AG04450 (cell line): ENCODE data around the gene DAPP1. TPM values are rescaled to one million over a fixed set of nuclear protein-coding genes. Genes with fewer than 3 reads are reported as not detected.

ENCODE experiments used
- CTCF ChIA-PET: fragments of 300-600, 350-600 bp; formaldehyde crosslinking; extraction: SDS; loops from one replicate; lab custom pipeline; 2022; ENCODE audit warnings: antibody characterized with exemption, inconsistent platforms; lab: Charles Lee
- POLR2A ChIA-PET: fragments of 350-600 bp; formaldehyde crosslinking; extraction: SDS; loops from one replicate; lab custom pipeline; 2021; ENCODE audit warnings: antibody characterized with exemption, inconsistent platforms; lab: Yijun Ruan, JAX
- DNase-seq: peaks from one replicate; pipeline ENCODE4 v3.0.0-alpha.2; 2011; ENCODE audit warnings: low read depth, low spot score
- H3K27ac ChIP-seq: one replicate; pipeline ENCODE4 v1.5.1; 2012; ENCODE audit warnings: low read depth, low read length, control low read depth
- H3K27me3 ChIP-seq: one replicate; pipeline ENCODE4 v1.6.0; 2012; ENCODE audit warnings: low read length; ENCODE audit not compliant: control insufficient read depth, insufficient read depth
- H3K4me3 ChIP-seq: 2 replicates; pipeline ENCODE4 v1.5.1; 2011; ENCODE audit warnings: mild to moderate bottlenecking, low read depth, low read length, control low read depth
- H3K9me3 ChIP-seq: 2 replicates; pipeline ENCODE4 v1.5.1; 2012; ENCODE audit warnings: low read length; ENCODE audit not compliant: control insufficient read depth, insufficient read depth
- polyA plus RNA-seq: library from polyadenylated mRNA; depleted of rRNA; stranded (reverse); fragments of >200 nt; gene quantifications from 2 replicates; pipeline ENCODE4 v1.2.3, GENCODE V29; 2011
- TF ChIP-seq, protein P1 (sequence below): IDR thresholded peaks from 2 replicates; pipeline ENCODE4 v1.5.1; 2011; ENCODE audit warnings: low read depth, low read length, control low read depth, inconsistent platforms

Gene DAPP1
- polyA plus RNA-seq, 1 experiment, result not detected

DNA sequence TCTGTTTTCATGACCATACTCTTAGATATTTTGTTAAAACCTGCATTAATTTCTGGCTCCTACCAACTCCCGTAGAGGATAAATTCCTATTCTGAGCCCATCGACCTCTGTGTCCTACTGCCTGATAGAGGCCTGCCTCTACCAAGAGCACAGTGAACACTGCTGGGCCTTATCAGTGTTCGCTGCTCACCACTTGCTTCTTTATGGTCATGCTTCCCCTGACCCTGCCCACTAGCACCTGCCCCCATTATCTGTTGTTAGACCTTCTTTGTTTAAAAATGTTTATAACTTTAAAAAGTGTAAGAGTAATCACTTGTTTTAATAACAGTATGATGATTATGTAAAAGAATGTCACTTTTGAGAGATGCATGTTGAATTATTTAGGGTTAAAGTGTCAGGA lies 6.1 kb downstream of the DAPP1 start:
- CTCF ChIA-PET, result no interaction called here

DNA sequence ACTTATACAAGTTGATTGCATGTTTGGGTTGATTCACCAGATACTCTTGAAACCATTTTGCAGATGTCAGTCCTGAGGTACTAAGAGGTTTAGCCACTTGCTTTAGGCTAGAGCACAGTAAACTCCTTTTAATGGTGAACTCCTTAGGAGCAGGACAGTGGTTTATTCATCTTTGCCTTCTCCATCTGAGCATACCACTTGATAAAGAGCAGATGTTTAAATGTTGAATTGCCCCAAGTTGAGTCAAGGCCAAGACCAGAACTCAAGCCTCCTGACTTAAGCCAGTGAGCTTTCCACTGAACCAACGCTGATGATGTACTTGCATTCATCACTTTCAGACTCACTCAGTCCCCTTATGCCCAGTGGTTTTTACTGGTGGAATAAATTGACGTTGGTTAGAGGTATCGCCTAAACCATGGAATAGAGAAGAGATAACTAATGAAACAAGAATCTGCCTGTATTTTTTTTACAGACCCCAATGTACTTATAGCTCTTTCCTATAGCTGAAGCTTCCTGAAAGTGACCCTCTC lies 7.5 kb downstream of the DAPP1 start:
- Histone ChIP-seq H3K9me3 (no peaks in the 10 kb centered on the region), H3K27ac (no peak overlapping the region), H3K4me3 (no peak overlapping the region), H3K27me3 (no peaks in the 10 kb centered on the region)
- ChIA-PET CTCF (interaction anchor here (1.6 kb wide), 1 partner anchor 16 kb away, joined by 3 read pairs; no protein-coding TSS in a partner anchor), POLR2A (no interaction called here)
- TF ChIP-seq, protein P1, sequence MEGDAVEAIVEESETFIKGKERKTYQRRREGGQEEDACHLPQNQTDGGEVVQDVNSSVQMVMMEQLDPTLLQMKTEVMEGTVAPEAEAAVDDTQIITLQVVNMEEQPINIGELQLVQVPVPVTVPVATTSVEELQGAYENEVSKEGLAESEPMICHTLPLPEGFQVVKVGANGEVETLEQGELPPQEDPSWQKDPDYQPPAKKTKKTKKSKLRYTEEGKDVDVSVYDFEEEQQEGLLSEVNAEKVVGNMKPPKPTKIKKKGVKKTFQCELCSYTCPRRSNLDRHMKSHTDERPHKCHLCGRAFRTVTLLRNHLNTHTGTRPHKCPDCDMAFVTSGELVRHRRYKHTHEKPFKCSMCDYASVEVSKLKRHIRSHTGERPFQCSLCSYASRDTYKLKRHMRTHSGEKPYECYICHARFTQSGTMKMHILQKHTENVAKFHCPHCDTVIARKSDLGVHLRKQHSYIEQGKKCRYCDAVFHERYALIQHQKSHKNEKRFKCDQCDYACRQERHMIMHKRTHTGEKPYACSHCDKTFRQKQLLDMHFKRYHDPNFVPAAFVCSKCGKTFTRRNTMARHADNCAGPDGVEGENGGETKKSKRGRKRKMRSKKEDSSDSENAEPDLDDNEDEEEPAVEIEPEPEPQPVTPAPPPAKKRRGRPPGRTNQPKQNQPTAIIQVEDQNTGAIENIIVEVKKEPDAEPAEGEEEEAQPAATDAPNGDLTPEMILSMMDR, result no peak
- no peak for DNase-seq

More for the DNA sequence above, 6.1 kb downstream of the DAPP1 start:
- TF ChIP-seq, protein P1, result no peak
- POLR2A ChIA-PET, result no interaction called here
- H3K9me3 ChIP-seq, result no peaks in the 10 kb centered on the region
- no peak overlapping the region for H3K4me3 ChIP-seq
- no peak overlapping the region for H3K27ac ChIP-seq
- no peaks in the 10 kb centered on the region for H3K27me3 ChIP-seq
- DNase-seq, result no peak

DNA sequence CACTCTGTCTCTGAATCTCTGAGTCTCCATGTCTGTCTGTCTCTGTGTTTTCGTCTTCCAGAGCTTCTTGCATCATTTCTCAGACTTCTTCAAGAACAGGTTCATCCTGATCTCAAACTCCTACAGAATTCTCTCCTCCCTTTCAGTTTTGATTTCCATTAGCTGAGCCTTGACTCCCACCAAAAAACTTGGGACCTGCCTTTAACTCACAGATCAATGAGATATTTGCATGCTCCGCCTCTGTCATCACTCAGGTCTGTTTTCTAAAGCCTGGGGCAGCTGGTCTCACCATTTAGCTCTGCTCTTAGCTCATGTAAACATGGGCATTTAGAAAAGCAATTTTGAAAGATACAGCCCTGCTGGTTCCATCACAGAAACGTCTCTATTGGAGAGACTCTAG lies 8.6 kb downstream of the DAPP1 start:
- DNase-seq, result no peak
- H3K9me3 ChIP-seq, result no peaks in the 10 kb centered on the region
- POLR2A ChIA-PET, result no interaction called here
- no peak overlapping the region for H3K27ac ChIP-seq
- H3K27me3 ChIP-seq, result no peaks in the 10 kb centered on the region
- TF ChIP-seq, protein P1, result no peak
- no peak overlapping the region for H3K4me3 ChIP-seq
- CTCF ChIA-PET, result interaction anchor here (0.7 to 1.6 kb wide), 2 partner anchors 13 to 17 kb away, joined by 3 read pairs; no protein-coding TSS in a partner anchor

DNA sequence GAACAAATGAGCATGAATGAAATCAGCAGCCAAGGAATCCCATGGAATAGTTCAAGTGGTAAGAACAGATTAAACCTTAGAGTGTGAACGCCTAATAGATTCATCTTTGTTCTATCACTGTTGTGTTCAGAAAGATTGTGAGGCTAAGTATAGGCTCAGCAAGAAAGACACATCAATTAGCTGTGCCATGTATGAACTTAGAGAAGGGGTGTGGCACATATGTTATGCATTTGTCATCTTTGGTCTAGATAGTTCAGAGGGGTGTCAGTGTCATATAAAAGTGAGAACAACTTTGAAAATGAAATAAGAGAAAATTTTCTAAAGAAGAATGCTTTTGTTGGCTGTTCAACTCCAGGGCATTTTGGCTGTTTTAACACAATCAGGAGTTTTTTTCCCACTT lies 9.4 kb downstream of the DAPP1 start:
- Histone ChIP-seq H3K27me3 (no peaks in the 10 kb centered on the region), H3K27ac (no peak overlapping the region), H3K4me3 (no peak overlapping the region), H3K9me3 (no peaks in the 10 kb centered on the region)
- ChIA-PET CTCF (interaction anchor here (1.5 kb wide), 1 partner anchor 18 kb away, joined by 4 read pairs; no protein-coding TSS in a partner anchor), POLR2A (no interaction called here)
- no peak for DNase-seq
- TF ChIP-seq, protein P1, result no peak

DNA sequence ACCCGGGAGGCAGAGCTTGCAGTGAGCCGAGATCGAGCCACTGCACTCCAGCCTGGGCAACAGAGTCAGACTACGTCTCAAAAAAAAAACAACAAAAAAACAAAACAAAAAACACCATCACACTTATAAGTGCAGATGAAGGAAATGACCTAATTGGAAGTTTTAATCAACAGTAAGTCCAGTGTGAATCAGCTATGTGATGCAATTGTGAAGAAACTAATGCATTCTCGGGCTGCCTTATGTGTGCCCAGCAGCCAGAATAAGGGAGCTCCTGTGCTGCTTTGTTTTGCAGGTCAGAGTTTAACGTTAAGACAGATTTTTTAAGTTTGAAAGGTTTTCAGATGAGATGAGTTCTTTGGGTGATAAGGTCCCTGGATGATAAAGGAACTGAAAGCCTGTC lies 10.8 kb downstream of the DAPP1 start:
- H3K4me3 ChIP-seq, result no peak overlapping the region
- TF ChIP-seq, protein P1, result no peak
- no peaks in the 10 kb centered on the region for H3K9me3 ChIP-seq
- H3K27me3 ChIP-seq, result no peaks in the 10 kb centered on the region
- CTCF ChIA-PET, result interaction anchor here (0.5 to 1.5 kb wide), 3 partner anchors 19 to 1421 kb away, joined by 3 to 4 read pairs (median 3); no protein-coding TSS in a partner anchor
- DNase-seq, result no peak
- POLR2A ChIA-PET, result no interaction called here
- H3K27ac ChIP-seq, result no peak overlapping the region
